BJ (cell line): ENCODE measurements around the gene NANOS1. TPM values are rescaled to one million over a fixed set of nuclear protein-coding genes. Genes with fewer than 3 reads are reported as not detected.

ENCODE experiments used
- CTCF ChIA-PET: fragments of 350-600 bp; formaldehyde crosslinking; extraction: SDS; loops from one replicate; lab custom pipeline; 2021; ENCODE audit warnings: antibody characterized with exemption, inconsistent platforms; lab: Yijun Ruan, JAX
- POLR2A ChIA-PET: fragments of 300-600 bp; sonication (Branson Sonifier 250); formaldehyde crosslinking; extraction: SDS; loops from one replicate; lab custom pipeline; 2021; ENCODE audit warnings: antibody characterized with exemption; lab: Charles Lee
- DNase-seq: peaks from one replicate; pipeline ENCODE4 v3.0.0-alpha.2; 2011; ENCODE audit warnings: low read depth
- H3K27me3 ChIP-seq: 2 replicates; pipeline ENCODE4 v1.6.0; 2011; ENCODE audit warnings: low read length; ENCODE audit not compliant: control insufficient read depth, insufficient read depth
- H3K36me3 ChIP-seq: 2 replicates; pipeline ENCODE4 v1.5.1; 2011; ENCODE audit warnings: low read length; ENCODE audit not compliant: control insufficient read depth, insufficient read depth
- H3K4me3 ChIP-seq: 2 replicates; pipeline ENCODE4 v1.5.1; 2011; ENCODE audit warnings: low read depth, mild to moderate bottlenecking, control low read depth, low read length
- polyA plus RNA-seq: library from polyadenylated mRNA; depleted of rRNA; stranded (reverse); fragments of >200 nt; gene quantifications from 2 replicates; pipeline ENCODE4 v1.2.3, GENCODE V29; 2011; rRNA removed
- small RNA-seq: library from RNA; depleted of rRNA; stranded (forward); fragments of <200 nt; gene quantifications from one replicate; pipeline ENCODE3, GENCODE V24; 2012; ENCODE audit warnings: low replicate concordance, low read depth; ENCODE audit not compliant: insufficient read length
- TF ChIP-seq, protein P1 (sequence below): IDR thresholded peaks from 2 replicates; pipeline ENCODE4 v1.5.1; 2011; ENCODE audit warnings: low read depth, mild to moderate bottlenecking, control low read depth, inconsistent platforms, low read length, moderate library complexity; ENCODE audit not compliant: insufficient read depth

NANOS1 gene
- polyA plus RNA-seq, 1 experiment, result 0.39 TPM

- Histone ChIP-seq H3K4me3 (peak overlapping the region; percentile 93), H3K36me3 (no peaks in the 10 kb centered on the region), H3K27me3 (no peaks in the 10 kb centered on the region)
- POLR2A ChIA-PET, result interaction anchor here (0.6 kb wide), 1 partner anchor 9 kb away, joined by 3 read pairs; no protein-coding TSS in a partner anchor
- no peak for DNase-seq
- CTCF ChIA-PET, result interaction anchor here (0.6 kb wide), 1 partner anchor 130 kb away, joined by 3 read pairs; no protein-coding TSS in a partner anchor
- TF ChIP-seq, protein P1, sequence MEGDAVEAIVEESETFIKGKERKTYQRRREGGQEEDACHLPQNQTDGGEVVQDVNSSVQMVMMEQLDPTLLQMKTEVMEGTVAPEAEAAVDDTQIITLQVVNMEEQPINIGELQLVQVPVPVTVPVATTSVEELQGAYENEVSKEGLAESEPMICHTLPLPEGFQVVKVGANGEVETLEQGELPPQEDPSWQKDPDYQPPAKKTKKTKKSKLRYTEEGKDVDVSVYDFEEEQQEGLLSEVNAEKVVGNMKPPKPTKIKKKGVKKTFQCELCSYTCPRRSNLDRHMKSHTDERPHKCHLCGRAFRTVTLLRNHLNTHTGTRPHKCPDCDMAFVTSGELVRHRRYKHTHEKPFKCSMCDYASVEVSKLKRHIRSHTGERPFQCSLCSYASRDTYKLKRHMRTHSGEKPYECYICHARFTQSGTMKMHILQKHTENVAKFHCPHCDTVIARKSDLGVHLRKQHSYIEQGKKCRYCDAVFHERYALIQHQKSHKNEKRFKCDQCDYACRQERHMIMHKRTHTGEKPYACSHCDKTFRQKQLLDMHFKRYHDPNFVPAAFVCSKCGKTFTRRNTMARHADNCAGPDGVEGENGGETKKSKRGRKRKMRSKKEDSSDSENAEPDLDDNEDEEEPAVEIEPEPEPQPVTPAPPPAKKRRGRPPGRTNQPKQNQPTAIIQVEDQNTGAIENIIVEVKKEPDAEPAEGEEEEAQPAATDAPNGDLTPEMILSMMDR, result no peak
Observed at GRCh38 chr10:119079599-119080520, 50.3 kb downstream of the NANOS1 start.

- peak within 1 kb of the TSS; percentile 93 for H3K4me3 ChIP-seq
- no peaks in the 10 kb centered on the region for H3K27me3 ChIP-seq
- DNase-seq, result peak; percentile 51
- TF ChIP-seq, protein P1, result no peak
- CTCF ChIA-PET, result no interaction called here
- POLR2A ChIA-PET, result interaction anchor here (0.6 kb wide), 1 partner anchor 10 kb away, joined by 3 read pairs; no protein-coding TSS in a partner anchor
- no peaks in the 10 kb centered on the region for H3K36me3 ChIP-seq
Observed at GRCh38 chr10:119080521-119081259, 51.2 kb downstream of the NANOS1 start, which contains the start of gene EIF3A. Gene EIF3A, minus strand, starts transcription at chr10:119080817. Its CDS starts 141 bp downstream, at chr10:119080676.

Small RNAs within 50 kb of the gene (small RNA-seq; reads per million reads assigned to genes)
- gene RF00413 (not detected), gene SNORA19 (3.4 reads per million, percentile 44 among the genes with 10 or more reads in this experiment)

Other genes with a start within 250 kb of the NANOS1 start
- gene EIF3A, start 51.1 kb downstream of the NANOS1 start, polyA plus RNA-seq, result 17.5 and 36.1 TPM in 2 replicates
- gene DENND10, start 74.4 kb downstream of the NANOS1 start, polyA plus RNA-seq, result 86.8 and 96.4 TPM in 2 replicates
- 9.6 and 15.8 TPM in 2 replicates for gene SFXN4, start 136.0 kb downstream of the NANOS1 start, polyA plus RNA-seq
- gene PRDX3, start 149.1 kb downstream of the NANOS1 start, polyA plus RNA-seq, result 280 and 336 TPM in 2 replicates
- 14.7 and 20.8 TPM in 2 replicates for gene GRK5, start 177.9 kb downstream of the NANOS1 start, polyA plus RNA-seq